HEK293T (cell line): ENCODE results near the gene EEF2KMT.
"Not testable (repeated sequence)": the region's sequence is repeated elsewhere in the genome, so short reads cannot be mapped to it uniquely, and the experiment has no call there.

Experiments used
- BHLHE40 ChIP-seq: fragments of 450-650 bp; IDR thresholded peaks from 2 replicates; pipeline ENCODE4 v1.6.1; 2016; ENCODE audit warnings: mild to moderate bottlenecking, moderate library complexity, borderline replicate concordance
- ELF4 ChIP-seq: fragments of 450-650 bp; IDR thresholded peaks from 2 replicates; pipeline ENCODE4 v1.6.1; 2017; ENCODE audit warnings: antibody characterized with exemption
- FOXM1 ChIP-seq: fragments of 450-650 bp; IDR thresholded peaks from 2 replicates; pipeline ENCODE4 v1.6.1; 2017; ENCODE audit warnings: mild to moderate bottlenecking, borderline replicate concordance
- HDGF ChIP-seq: fragments of 450-650 bp; IDR thresholded peaks from 2 replicates; pipeline ENCODE4 v1.6.1; 2017; ENCODE audit warnings: antibody characterized with exemption, borderline replicate concordance
- L3MBTL2 ChIP-seq: fragments of 450-650 bp; conservative IDR thresholded peaks from 2 replicates; pipeline ENCODE4 v1.6.1; 2016; ENCODE audit warnings: mild to moderate bottlenecking
- NFRKB ChIP-seq: fragments of 450-650 bp; IDR thresholded peaks from 2 replicates; pipeline ENCODE4 v1.6.1; 2016; ENCODE audit warnings: mild to moderate bottlenecking, moderate library complexity
- SP1 ChIP-seq: fragments of 450-650 bp; IDR thresholded peaks from 2 replicates; pipeline ENCODE4 v1.6.1; 2017
- SUZ12 ChIP-seq: fragments of 450-650 bp; IDR thresholded peaks from 2 replicates; pipeline ENCODE4 v1.6.1; 2016; ENCODE audit warnings: mild to moderate bottlenecking
- ZNF384 ChIP-seq: fragments of 450-650 bp; IDR thresholded peaks from 2 replicates; pipeline ENCODE4 v1.6.1; 2016
- TF ChIP-seq, protein P1 (sequence below): fragments of 450-650 bp; IDR thresholded peaks from 2 replicates; pipeline ENCODE4 v1.6.1; 2016

DNA sequence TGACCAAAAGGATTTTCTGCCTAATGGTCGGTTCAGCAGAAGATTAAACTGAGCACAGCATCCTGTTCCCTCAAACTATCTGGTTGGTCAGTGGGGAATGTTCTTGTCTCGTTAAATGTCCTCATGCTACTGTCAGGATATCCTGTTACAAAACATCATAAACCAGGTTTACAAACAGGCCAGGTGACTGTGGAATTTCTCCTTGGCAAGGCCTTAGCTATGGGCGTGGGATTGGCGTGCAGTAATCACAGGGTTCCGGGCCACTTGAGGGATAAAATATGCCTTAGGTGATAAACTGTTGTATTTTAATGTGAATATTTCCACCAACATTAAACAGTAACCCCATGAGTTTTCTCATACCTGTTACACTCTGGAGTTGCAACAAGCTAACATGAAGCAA lies 7.4 kb upstream of the EEF2KMT start:
- TF ChIP-seq SP1, ELF4, FOXM1, L3MBTL2, ZNF384, HDGF, BHLHE40, NFRKB, SUZ12: not testable (repeated sequence)
- TF ChIP-seq, protein P1, sequence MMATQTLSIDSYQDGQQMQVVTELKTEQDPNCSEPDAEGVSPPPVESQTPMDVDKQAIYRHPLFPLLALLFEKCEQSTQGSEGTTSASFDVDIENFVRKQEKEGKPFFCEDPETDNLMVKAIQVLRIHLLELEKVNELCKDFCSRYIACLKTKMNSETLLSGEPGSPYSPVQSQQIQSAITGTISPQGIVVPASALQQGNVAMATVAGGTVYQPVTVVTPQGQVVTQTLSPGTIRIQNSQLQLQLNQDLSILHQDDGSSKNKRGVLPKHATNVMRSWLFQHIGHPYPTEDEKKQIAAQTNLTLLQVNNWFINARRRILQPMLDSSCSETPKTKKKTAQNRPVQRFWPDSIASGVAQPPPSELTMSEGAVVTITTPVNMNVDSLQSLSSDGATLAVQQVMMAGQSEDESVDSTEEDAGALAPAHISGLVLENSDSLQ: not testable (repeated sequence)
